Panc1 (cell line): ENCODE measurements around the gene IGF2R. TPM values are rescaled to one million over a fixed set of nuclear protein-coding genes. Genes with fewer than 3 reads are reported as not detected.

ENCODE experiments used
- ATAC-seq: fragments of 200-7000 bp; cut with Tn5 transposase; 2 replicates; pipeline ENCODE4 v1.9.1; 2020; ENCODE audit warnings: mild to moderate bottlenecking, moderate library complexity
- BruUV-seq: library from RNA; stranded (reverse); fragments of 400-500 nt; replicated peaks from 2 replicates; lab custom pipeline; 2021; lab: Mats Ljungman, UMichigan
- CTCF ChIA-PET: fragments of 300-600 bp; sonication (Branson Sonifier 250); formaldehyde crosslinking; loops from one replicate; lab custom pipeline; 2022; ENCODE audit warnings: antibody characterized with exemption; lab: Charles Lee
- POLR2A ChIA-PET: fragments of 300-600 bp; sonication (Branson Sonifier 250); formaldehyde crosslinking; loops from one replicate; lab custom pipeline; 2022; ENCODE audit warnings: antibody characterized with exemption; lab: Charles Lee
- DNase-seq: peaks from one replicate; pipeline ENCODE4 v3.0.0-alpha.2; 2010; ENCODE audit warnings: low read depth, low spot score
- H3K27ac ChIP-seq: 2 replicates; pipeline ENCODE4 v1.5.1; 2011; ENCODE audit warnings: mild to moderate bottlenecking, low read length, inconsistent platforms
- H3K27me3 ChIP-seq: fragments of 200-500 bp; sonication (Bioruptor generic); 2 replicates; pipeline ENCODE4 v1.6.0; 2014; ENCODE audit warnings: low read length, inconsistent platforms; ENCODE audit not compliant: control insufficient read depth, insufficient read depth
- H3K36me3 ChIP-seq: fragments of 200-500 bp; sonication (Bioruptor generic); 2 replicates; pipeline ENCODE4 v1.5.1; 2014; ENCODE audit warnings: inconsistent platforms, mild to moderate bottlenecking, low read length, moderate library complexity; ENCODE audit not compliant: control insufficient read depth, insufficient read depth
- H3K4me1 ChIP-seq: 2 replicates; pipeline ENCODE4 v1.5.1; 2011; ENCODE audit warnings: inconsistent platforms, mild to moderate bottlenecking, low read length, moderate library complexity; ENCODE audit not compliant: control insufficient read depth, insufficient read depth
- H3K4me3 ChIP-seq, 2 experiments: 2 replicates each; pipeline ENCODE4 v1.5.1; 2011 to 2012; ENCODE audit warnings: low read depth in 2 of 2, low read length in 2 of 2, mild to moderate bottlenecking in 2 of 2, inconsistent platforms in 1 of 2, moderate library complexity in 1 of 2
- H3K9me3 ChIP-seq: fragments of 200-500 bp; sonication (Bioruptor generic); 2 replicates; pipeline ENCODE4 v1.5.1; 2014; ENCODE audit warnings: low read depth, mild to moderate bottlenecking, inconsistent platforms, low read length, moderate library complexity; ENCODE audit not compliant: control insufficient read depth, insufficient read depth
- POLR2AphosphoS5 ChIP-seq: IDR thresholded peaks from 2 replicates; pipeline ENCODE4 v1.6.1; 2012; ENCODE audit warnings: mild to moderate bottlenecking, low read depth, low read length, moderate library complexity
- SIN3A ChIP-seq: IDR thresholded peaks from 2 replicates; pipeline ENCODE4 v1.6.1; 2012; ENCODE audit warnings: low read depth, mild to moderate bottlenecking, low read length, moderate library complexity, borderline replicate concordance; ENCODE audit not compliant: insufficient read depth
- TCF7L2 ChIP-seq: IDR thresholded peaks from 2 replicates; pipeline ENCODE4 v1.6.1; 2011; ENCODE audit warnings: mild to moderate bottlenecking, low read depth, low read length, inconsistent platforms
- in situ Hi-C: cut with HindIII; loops from 2 replicates; pipeline ENCODE4 v1.10.0; 2016; ENCODE audit warnings: low sequenced_read_pairs, low pct_unique_long_range_greater_than_20kb
- intact Hi-C: fragments of 100-400 bp; cut with micrococcal nuclease; formaldehyde crosslinking; loops from one replicate; pipeline ENCODE4 v1.10.0; 2022; ENCODE audit not compliant: unreplicated experiment
- total RNA-seq: library from RNA; stranded (reverse); gene quantifications from one replicate; pipeline ENCODE4 v1.2.1, GENCODE V29; 2021; ENCODE audit not compliant: unreplicated experiment
- TF ChIP-seq, protein P1 (sequence below): fragments of 450-650 bp; IDR thresholded peaks from 2 replicates; pipeline ENCODE4 v1.5.1; 2017; ENCODE audit warnings: mild to moderate bottlenecking
- TF ChIP-seq, protein P2 (sequence below), 2 experiments: IDR thresholded peaks; 2 replicates each; pipeline ENCODE4 v1.6.1; 2011 to 2012; ENCODE audit warnings: low read depth in 2 of 2, control low read depth in 1 of 2, low read length in 1 of 2, mild to moderate bottlenecking in 1 of 2, moderate library complexity in 1 of 2; ENCODE audit not compliant: insufficient read depth in 1 of 2

The IGF2R gene
- total RNA-seq, 1 experiment from 2014 or later, result 163 TPM

DNA sequence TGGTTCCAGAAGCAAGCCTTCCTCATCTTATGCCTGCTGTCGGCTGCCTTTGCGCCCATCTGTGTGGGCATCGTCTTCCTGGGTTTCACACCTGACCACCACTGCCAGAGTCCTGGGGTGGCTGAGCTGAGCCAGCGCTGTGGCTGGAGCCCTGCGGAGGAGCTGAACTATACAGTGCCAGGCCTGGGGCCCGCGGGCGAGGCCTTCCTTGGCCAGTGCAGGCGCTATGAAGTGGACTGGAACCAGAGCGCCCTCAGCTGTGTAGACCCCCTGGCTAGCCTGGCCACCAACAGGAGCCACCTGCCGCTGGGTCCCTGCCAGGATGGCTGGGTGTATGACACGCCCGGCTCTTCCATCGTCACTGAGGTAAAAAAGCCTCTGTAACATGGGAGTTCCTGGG lies 153.1 kb downstream of the IGF2R start:
- TF ChIP-seq, protein P1, sequence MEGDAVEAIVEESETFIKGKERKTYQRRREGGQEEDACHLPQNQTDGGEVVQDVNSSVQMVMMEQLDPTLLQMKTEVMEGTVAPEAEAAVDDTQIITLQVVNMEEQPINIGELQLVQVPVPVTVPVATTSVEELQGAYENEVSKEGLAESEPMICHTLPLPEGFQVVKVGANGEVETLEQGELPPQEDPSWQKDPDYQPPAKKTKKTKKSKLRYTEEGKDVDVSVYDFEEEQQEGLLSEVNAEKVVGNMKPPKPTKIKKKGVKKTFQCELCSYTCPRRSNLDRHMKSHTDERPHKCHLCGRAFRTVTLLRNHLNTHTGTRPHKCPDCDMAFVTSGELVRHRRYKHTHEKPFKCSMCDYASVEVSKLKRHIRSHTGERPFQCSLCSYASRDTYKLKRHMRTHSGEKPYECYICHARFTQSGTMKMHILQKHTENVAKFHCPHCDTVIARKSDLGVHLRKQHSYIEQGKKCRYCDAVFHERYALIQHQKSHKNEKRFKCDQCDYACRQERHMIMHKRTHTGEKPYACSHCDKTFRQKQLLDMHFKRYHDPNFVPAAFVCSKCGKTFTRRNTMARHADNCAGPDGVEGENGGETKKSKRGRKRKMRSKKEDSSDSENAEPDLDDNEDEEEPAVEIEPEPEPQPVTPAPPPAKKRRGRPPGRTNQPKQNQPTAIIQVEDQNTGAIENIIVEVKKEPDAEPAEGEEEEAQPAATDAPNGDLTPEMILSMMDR, result no peak
- TF ChIP-seq, protein P2, sequence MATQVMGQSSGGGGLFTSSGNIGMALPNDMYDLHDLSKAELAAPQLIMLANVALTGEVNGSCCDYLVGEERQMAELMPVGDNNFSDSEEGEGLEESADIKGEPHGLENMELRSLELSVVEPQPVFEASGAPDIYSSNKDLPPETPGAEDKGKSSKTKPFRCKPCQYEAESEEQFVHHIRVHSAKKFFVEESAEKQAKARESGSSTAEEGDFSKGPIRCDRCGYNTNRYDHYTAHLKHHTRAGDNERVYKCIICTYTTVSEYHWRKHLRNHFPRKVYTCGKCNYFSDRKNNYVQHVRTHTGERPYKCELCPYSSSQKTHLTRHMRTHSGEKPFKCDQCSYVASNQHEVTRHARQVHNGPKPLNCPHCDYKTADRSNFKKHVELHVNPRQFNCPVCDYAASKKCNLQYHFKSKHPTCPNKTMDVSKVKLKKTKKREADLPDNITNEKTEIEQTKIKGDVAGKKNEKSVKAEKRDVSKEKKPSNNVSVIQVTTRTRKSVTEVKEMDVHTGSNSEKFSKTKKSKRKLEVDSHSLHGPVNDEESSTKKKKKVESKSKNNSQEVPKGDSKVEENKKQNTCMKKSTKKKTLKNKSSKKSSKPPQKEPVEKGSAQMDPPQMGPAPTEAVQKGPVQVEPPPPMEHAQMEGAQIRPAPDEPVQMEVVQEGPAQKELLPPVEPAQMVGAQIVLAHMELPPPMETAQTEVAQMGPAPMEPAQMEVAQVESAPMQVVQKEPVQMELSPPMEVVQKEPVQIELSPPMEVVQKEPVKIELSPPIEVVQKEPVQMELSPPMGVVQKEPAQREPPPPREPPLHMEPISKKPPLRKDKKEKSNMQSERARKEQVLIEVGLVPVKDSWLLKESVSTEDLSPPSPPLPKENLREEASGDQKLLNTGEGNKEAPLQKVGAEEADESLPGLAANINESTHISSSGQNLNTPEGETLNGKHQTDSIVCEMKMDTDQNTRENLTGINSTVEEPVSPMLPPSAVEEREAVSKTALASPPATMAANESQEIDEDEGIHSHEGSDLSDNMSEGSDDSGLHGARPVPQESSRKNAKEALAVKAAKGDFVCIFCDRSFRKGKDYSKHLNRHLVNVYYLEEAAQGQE (IDR thresholded peaks at IDR 0.05; ENCODE audit: insufficient read depth in 1 of 2, low read depth in 2 of 2, low read length in 1 of 2), result no peak
- Histone ChIP-seq H3K9me3 (no peaks in the 10 kb centered on the region), H3K36me3 (no peaks in the 10 kb centered on the region), H3K4me1 (no peaks in the 10 kb centered on the region), H3K27me3 (no peaks in the 10 kb centered on the region), H3K4me3 (no peak overlapping the region), H3K27ac (no peak overlapping the region)
- in situ Hi-C loops (no loop called here), intact Hi-C loops (no loop called here)
- ChIA-PET CTCF (no interaction called here), POLR2A (no interaction called here)
- DNase-seq (no peak), ATAC-seq (no peak)
- no TSS peak for BruUV-seq

DNA sequence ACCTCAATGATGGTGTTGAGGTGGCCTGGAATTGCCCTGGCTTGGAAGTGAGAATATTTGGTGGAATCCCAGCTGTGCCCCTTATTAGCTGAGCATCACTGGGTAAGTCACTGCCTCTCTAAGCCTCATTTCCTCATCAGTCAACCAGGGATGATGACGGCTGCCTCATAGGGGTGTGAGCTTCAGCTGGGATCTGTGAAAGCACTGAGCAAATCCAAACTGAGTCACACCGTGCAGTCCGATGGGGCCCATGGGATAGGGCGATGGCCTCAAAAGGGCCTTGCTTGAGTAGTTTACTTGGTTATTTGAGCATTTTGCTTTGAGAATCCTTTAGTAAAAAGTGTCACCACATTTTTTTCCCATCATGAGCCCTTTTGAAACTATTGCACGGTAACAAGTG lies 153.9 kb downstream of the IGF2R start:
- DNase-seq (no peak), ATAC-seq (no peak)
- H3K4me1 ChIP-seq, result no peaks in the 10 kb centered on the region
- TF ChIP-seq, protein P1, result no peak
- TF ChIP-seq, protein P2 (IDR thresholded peaks at IDR 0.05; ENCODE audit: insufficient read depth in 1 of 2, low read depth in 2 of 2, low read length in 1 of 2), result no peak
- no peak for TF ChIP-seq POLR2AphosphoS5
- TF ChIP-seq TCF7L2, result no peak
- no peak for TF ChIP-seq SIN3A
- ChIA-PET CTCF (no interaction called here), POLR2A (no interaction called here)
- in situ Hi-C loops, result no loop called here
- BruUV-seq, result no TSS peak
- no peak overlapping the region for H3K27ac ChIP-seq
- H3K9me3 ChIP-seq, result no peaks in the 10 kb centered on the region
- no peaks in the 10 kb centered on the region for H3K36me3 ChIP-seq
- H3K27me3 ChIP-seq, result no peaks in the 10 kb centered on the region
- no peak overlapping the region for H3K4me3 ChIP-seq
- intact Hi-C loops, result no loop called here
